Liver (tissue), 9 donors: Measurements from ENCODE around the gene SYS1. TPM values are rescaled to one million over a fixed set of nuclear protein-coding genes. Genes with fewer than 3 reads are reported as not detected.
A peak's percentile ranks its signal among the peaks of the same experiment; 100 is the strongest.

Experiments
- DNase-seq: peaks from one replicate; pipeline ENCODE4 v3.0.0-alpha.2; 2017; ENCODE audit warnings: low spot score
- H3K27ac ChIP-seq, 2 donors: one replicate each; pipeline ENCODE4 v1.7.0; 2013; ENCODE audit warnings: inconsistent platforms in 2 of 2, low read length in 2 of 2, control low read depth in 1 of 2, low read depth in 1 of 2, mild to moderate bottlenecking in 1 of 2
- H3K27me3 ChIP-seq, 4 donors: one replicate each; pipeline versions ENCODE4 v1.6.1 to v1.7.0; 2013; ENCODE audit warnings: low read length in 3 of 4, inconsistent platforms in 1 of 4, mild to moderate bottlenecking in 1 of 4, moderate library complexity in 1 of 4; ENCODE audit not compliant: control insufficient read depth in 4 of 4, insufficient read depth in 4 of 4
- H3K36me3 ChIP-seq, 4 donors: one replicate each; pipeline versions ENCODE4 v1.6.1 to v1.7.0; 2013; ENCODE audit warnings: low read length in 3 of 4, mild to moderate bottlenecking in 3 of 4, low read depth in 1 of 4, moderate library complexity in 1 of 4; ENCODE audit not compliant: control insufficient read depth in 4 of 4, insufficient read depth in 3 of 4
- H3K4me1 ChIP-seq, 4 donors: one replicate each; pipeline versions ENCODE4 v1.6.1 to v1.7.0; 2013; ENCODE audit warnings: low read length in 3 of 4, mild to moderate bottlenecking in 3 of 4, moderate library complexity in 1 of 4; ENCODE audit not compliant: control insufficient read depth in 4 of 4, insufficient read depth in 4 of 4
- H3K4me3 ChIP-seq, 3 donors: one replicate each; pipeline versions ENCODE4 v1.6.1 to v1.7.0; 2013; ENCODE audit warnings: low read length in 3 of 3, control low read depth in 1 of 3, low read depth in 1 of 3, mild to moderate bottlenecking in 1 of 3
- H3K9ac ChIP-seq, 2 donors: one replicate each; pipeline ENCODE4 v1.7.0; 2013; ENCODE audit warnings: low read length in 2 of 2, mild to moderate bottlenecking in 2 of 2, moderate library complexity in 2 of 2, control low read depth in 1 of 2, low read depth in 1 of 2
- H3K9me3 ChIP-seq, 4 donors: one replicate each; pipeline versions ENCODE4 v1.6.1 to v1.7.0; 2013; ENCODE audit warnings: low read length in 3 of 4; ENCODE audit not compliant: control insufficient read depth in 4 of 4
- ATF3 ChIP-seq: IDR thresholded peaks from 2 replicates; pipeline ENCODE4 v1.6.1; 2016; ENCODE audit warnings: antibody characterized with exemption
- CTCF ChIP-seq: fragments of 150-350 bp; IDR thresholded peaks from 2 replicates; pipeline ENCODE4 v1.5.1; 2017; ENCODE audit warnings: improper control_type of control experiment, low read depth, low read length; ENCODE audit not compliant: missing input control
- EGR1 ChIP-seq, 2 donors: IDR thresholded peaks; 2 replicates each; pipeline ENCODE4 v1.6.1; 2016 to 2018; ENCODE audit warnings: antibody characterized with exemption in 2 of 2, low read depth in 2 of 2
- FOXA1 ChIP-seq: IDR thresholded peaks from 2 replicates; pipeline ENCODE4 v1.6.1; 2016; ENCODE audit warnings: antibody characterized with exemption
- FOXA2 ChIP-seq: IDR thresholded peaks from 2 replicates; pipeline ENCODE4 v1.6.1; 2016; ENCODE audit warnings: antibody characterized with exemption
- GABPA ChIP-seq, 2 donors: IDR thresholded peaks in 1 of 2; conservative IDR thresholded peaks in 1 of 2; 2 replicates each; pipeline ENCODE4 v1.6.1; 2016; ENCODE audit warnings: antibody characterized with exemption in 2 of 2, mild to moderate bottlenecking in 1 of 2, moderate library complexity in 1 of 2
- HNF4A ChIP-seq, 2 donors: conservative IDR thresholded peaks; 2 replicates each; pipeline ENCODE4 v1.6.1; 2016; ENCODE audit warnings: antibody characterized with exemption in 2 of 2, mild to moderate bottlenecking in 2 of 2
- HNF4G ChIP-seq: IDR thresholded peaks from 2 replicates; pipeline ENCODE4 v1.6.1; 2016; ENCODE audit warnings: antibody characterized with exemption
- JUND ChIP-seq, 2 donors: IDR thresholded peaks; 2 replicates each; pipeline ENCODE4 v1.6.1; 2016; ENCODE audit warnings: antibody characterized with exemption in 2 of 2
- MAX ChIP-seq: IDR thresholded peaks from 2 replicates; pipeline ENCODE4 v1.6.1; 2016; ENCODE audit warnings: antibody characterized with exemption
- NR2F2 ChIP-seq: IDR thresholded peaks from 2 replicates; pipeline ENCODE4 v1.6.1; 2016; ENCODE audit warnings: antibody characterized with exemption
- RAD21 ChIP-seq, 2 donors: IDR thresholded peaks; 2 replicates each; pipeline ENCODE4 v1.6.1; 2016; ENCODE audit warnings: antibody characterized with exemption in 2 of 2, mild to moderate bottlenecking in 2 of 2
- REST ChIP-seq: IDR thresholded peaks from 2 replicates; pipeline ENCODE4 v1.6.1; 2016; ENCODE audit warnings: antibody characterized with exemption, mild to moderate bottlenecking
- RXRA ChIP-seq, 2 donors: IDR thresholded peaks; 2 replicates each; pipeline ENCODE4 v1.6.1; 2017 to 2018; ENCODE audit warnings: antibody characterized with exemption in 2 of 2, mild to moderate bottlenecking in 1 of 2
- SP1 ChIP-seq: IDR thresholded peaks from 2 replicates; pipeline ENCODE4 v1.6.1; 2018; ENCODE audit warnings: antibody characterized with exemption, mild to moderate bottlenecking
- TAF1 ChIP-seq: conservative IDR thresholded peaks from 2 replicates; pipeline ENCODE4 v1.6.1; 2016; ENCODE audit warnings: antibody characterized with exemption, mild to moderate bottlenecking
- YY1 ChIP-seq: IDR thresholded peaks from 2 replicates; pipeline ENCODE4 v1.6.1; 2016; ENCODE audit warnings: antibody characterized with exemption, mild to moderate bottlenecking
- ZBTB33 ChIP-seq: IDR thresholded peaks from 2 replicates; pipeline ENCODE4 v1.6.1; 2016; ENCODE audit warnings: antibody characterized with exemption
- WGBS: extraction: QIAGEN DNeasy Blood & Tissue Kit; methylation state at CpG from one replicate; pipeline ENCODE4 v1.1.7; 2013; 5-methylcytosine and 5-hydroxymethylcytosine counted together
- polyA plus RNA-seq, 2 donors: library from polyadenylated mRNA; stranded (reverse) in 1 of 2; unstranded in 1 of 2; fragments of 200-250 nt in 1 of 2; fragments of >200 nt in 1 of 2; fragmentation: Nextera tagmentation in 1 of 2; extraction: Ambion mirVana in 1 of 2; gene quantifications; one replicate each; pipeline versions ENCODE4 v1.2.1 to v1.2.3, GENCODE V29; 2013 to 2015
- total RNA-seq, 2 donors: library from RNA; depleted of rRNA; stranded (reverse); fragments of >200 nt; gene quantifications; one replicate each; pipeline ENCODE4 v1.2.3, GENCODE V29; 2014
- donor health status: healthy.
- donor health status: healthy.
- donor health status: healthy.
- donor health status: healthy.
- donor health status: healthy.

Gene SYS1
- total and polyA plus RNA-seq, 4 donors = 15.0 to 37.8 (median 28.1) TPM

- Histone ChIP-seq H3K9ac (peak overlapping the region in 1 of 2 donors; percentile 92), H3K36me3 (no peaks in the 10 kb centered on the region), H3K4me3 (no peak overlapping the region), H3K27me3 (no peaks in the 10 kb centered on the region), H3K4me1 (peaks cover 16 to 51% (median 37%) of the 10 kb centered on the region in 4 donors), H3K27ac (peak overlapping the region; percentile 98), H3K9me3 (no peaks in the 10 kb centered on the region)
- no peak for DNase-seq
- 33% methylated on average over 7 of the region's 7 CpGs for WGBS
- peak; percentile 91 to 98 for TF ChIP-seq RXRA (IDR thresholded peaks at IDR 0.05)
- no peak for TF ChIP-seq REST
- no peak for TF ChIP-seq MAX
- TF ChIP-seq FOXA2 = no peak
- TF ChIP-seq RAD21 (IDR thresholded peaks at IDR 0.05) = no peak
- TF ChIP-seq SP1 = peak; percentile 98
- peak; percentile 91 for TF ChIP-seq NR2F2
- peak; percentile 91 for TF ChIP-seq ATF3
- no peak for TF ChIP-seq HNF4G
- no peak for TF ChIP-seq GABPA (IDR thresholded peaks at IDR 0.05 in 1 of 2, conservative IDR thresholded peaks at IDR 0.05 in 1 of 2)
- no peak for TF ChIP-seq CTCF
- TF ChIP-seq JUND (IDR thresholded peaks at IDR 0.05) = peak; percentile 67 to 74
- peak; percentile 54 to 62 for TF ChIP-seq HNF4A (conservative IDR thresholded peaks at IDR 0.05)
- TF ChIP-seq ZBTB33 = peak; percentile 50
- no peak for TF ChIP-seq YY1
- TF ChIP-seq TAF1 = no peak
- no peak for TF ChIP-seq EGR1 (IDR thresholded peaks at IDR 0.05; ENCODE audit: low read depth in 2 of 2)
- no peak for TF ChIP-seq FOXA1
These were observed 3.9 kb upstream of the SYS1 start for GRCh38 chr20:45359069-45359405.
